Caco-2 (cell line): ENCODE results near the gene HIVEP2. TPM values are rescaled to one million over a fixed set of nuclear protein-coding genes. Genes with fewer than 3 reads are reported as not detected.

Experiments
- BruUV-seq: library from RNA; stranded (reverse); fragments of 400-500 nt; replicated peaks from 2 replicates; lab custom pipeline; 2021; lab: Mats Ljungman, UMichigan
- CTCF ChIA-PET: fragments of 300-600 bp; sonication (Branson Sonifier 250); formaldehyde crosslinking; loops from one replicate; lab custom pipeline; 2022; ENCODE audit warnings: antibody characterized with exemption; lab: Charles Lee
- POLR2A ChIA-PET: fragments of 300-600 bp; sonication (Branson Sonifier 250); formaldehyde crosslinking; loops from one replicate; lab custom pipeline; 2022; ENCODE audit warnings: antibody characterized with exemption; lab: Charles Lee
- DNase-seq, 2 experiments: peaks; one replicate each; pipeline versions ENCODE4 v3.0.0 to v3.0.0-alpha.2; 2020 to 2022
- H3K27me3 ChIP-seq: replicated peaks from 2 replicates; pipeline ENCODE4 v1.6.0; 2011; ENCODE audit warnings: low read length; ENCODE audit not compliant: control insufficient read depth, insufficient read depth
- H3K36me3 ChIP-seq: 2 replicates; pipeline ENCODE4 v1.5.1; 2011; ENCODE audit warnings: low read length; ENCODE audit not compliant: control insufficient read depth, insufficient read depth
- H3K4me1 ChIP-seq: fragments of 250-450 bp; sonication (Bioruptor Pico); 2 replicates; pipeline ENCODE4 v1.5.1; 2020; ENCODE audit warnings: mild to moderate bottlenecking
- H3K4me3 ChIP-seq: 2 replicates; pipeline ENCODE4 v1.5.1; 2011; ENCODE audit warnings: low read depth, mild to moderate bottlenecking, control low read depth, low read length
- H3K9me3 ChIP-seq: fragments of 250-450 bp; sonication (Bioruptor Pico); 2 replicates; pipeline ENCODE4 v1.5.1; 2020; ENCODE audit warnings: mild to moderate bottlenecking, moderate library complexity
- H3K27ac Mint-ChIP-seq: one replicate; pipeline ENCODE4 v1.8.0; 2022; ENCODE audit warnings: mixed read lengths; ENCODE audit not compliant: unreplicated experiment
- H3K27me3 Mint-ChIP-seq: one replicate; pipeline ENCODE4 v1.8.0; 2022; ENCODE audit warnings: mixed read lengths; ENCODE audit not compliant: insufficient read depth, unreplicated experiment
- H3K36me3 Mint-ChIP-seq: one replicate; pipeline ENCODE4 v1.8.0; 2022; ENCODE audit warnings: mild to moderate bottlenecking, mixed read lengths; ENCODE audit not compliant: insufficient read depth, unreplicated experiment
- H3K4me1 Mint-ChIP-seq: one replicate; pipeline ENCODE4 v1.8.0; 2022; ENCODE audit warnings: low read depth, mixed read lengths; ENCODE audit not compliant: unreplicated experiment
- H3K4me3 Mint-ChIP-seq: one replicate; pipeline ENCODE4 v1.8.0; 2022; ENCODE audit warnings: mild to moderate bottlenecking, moderate library complexity, mixed read lengths; ENCODE audit not compliant: unreplicated experiment
- H3K9me3 Mint-ChIP-seq: one replicate; pipeline ENCODE4 v1.8.0; 2022; ENCODE audit warnings: mixed read lengths; ENCODE audit not compliant: unreplicated experiment
- CTCF ChIP-seq, 2 experiments: fragments of 200-600 bp in 1 of 2; IDR thresholded peaks; 1 replicate in 1 of 2; 2 replicates in 1 of 2; pipeline versions ENCODE4 v1.5.1 to v1.8.0; 2011 to 2022; ENCODE audit warnings: antibody characterized with exemption in 1 of 2, control low read depth in 1 of 2, inconsistent platforms in 1 of 2, low read depth in 1 of 2, low read length in 1 of 2, mild to moderate bottlenecking in 1 of 2, moderate library complexity in 1 of 2; ENCODE audit not compliant: insufficient read depth in 1 of 2, severe bottlenecking in 1 of 2, unreplicated experiment in 1 of 2
- intact Hi-C: fragments of 100-400 bp; cut with micrococcal nuclease; formaldehyde crosslinking; loops from one replicate; pipeline ENCODE4 v1.10.0; 2022; ENCODE audit not compliant: unreplicated experiment
- total RNA-seq: library from RNA; stranded (reverse); gene quantifications from 2 replicates; pipeline ENCODE4 v1.2.3, GENCODE V29; 2022

The HIVEP2 gene
- total RNA-seq, 1 experiment from 2014 or later = 1.0 TPM

- POLR2A ChIA-PET = no interaction called here
- H3K27me3 Mint-ChIP-seq = no peaks in the 10 kb centered on the region
- TF ChIP-seq CTCF (IDR thresholded peaks at IDR 0.05; ENCODE audit: insufficient read depth in 1 of 2, low read depth in 1 of 2, low read length in 1 of 2, severe bottlenecking in 1 of 2, unreplicated experiment in 1 of 2) = no peak
- CTCF ChIA-PET = no interaction called here
- BruUV-seq = no TSS peak
- H3K4me3 ChIP-seq = no peak overlapping the region
- no peaks in the 10 kb centered on the region for H3K36me3 Mint-ChIP-seq
- intact Hi-C loops = no loop called here
- H3K4me3 Mint-ChIP-seq = no peak overlapping the region
- no peaks in the 10 kb centered on the region for H3K4me1 ChIP-seq
- H3K4me1 Mint-ChIP-seq = no peaks in the 10 kb centered on the region
- no peaks in the 10 kb centered on the region for H3K9me3 Mint-ChIP-seq
- no peak overlapping the region for H3K27ac Mint-ChIP-seq
- H3K27me3 ChIP-seq = no peaks in the 10 kb centered on the region
- no peaks in the 10 kb centered on the region for H3K9me3 ChIP-seq
- no peak for DNase-seq
- H3K36me3 ChIP-seq = no peaks in the 10 kb centered on the region
Measured at GRCh38 chr6:142773859-142774648, 170.9 kb downstream of the HIVEP2 start.

- no peaks in the 10 kb centered on the region for H3K9me3 Mint-ChIP-seq
- Histone ChIP-seq H3K27me3 (no peaks in the 10 kb centered on the region), H3K9me3 (no peaks in the 10 kb centered on the region), H3K4me1 (no peaks in the 10 kb centered on the region), H3K4me3 (no peak overlapping the region), H3K36me3 (no peaks in the 10 kb centered on the region)
- no peak for DNase-seq
- no peak overlapping the region for H3K4me3 Mint-ChIP-seq
- intact Hi-C loops = no loop called here
- no peak for TF ChIP-seq CTCF (IDR thresholded peaks at IDR 0.05; ENCODE audit: insufficient read depth in 1 of 2, low read depth in 1 of 2, low read length in 1 of 2, severe bottlenecking in 1 of 2, unreplicated experiment in 1 of 2)
- CTCF ChIA-PET = no interaction called here
- H3K36me3 Mint-ChIP-seq = no peaks in the 10 kb centered on the region
- H3K27me3 Mint-ChIP-seq = no peaks in the 10 kb centered on the region
- BruUV-seq = no TSS peak
- no peak overlapping the region for H3K27ac Mint-ChIP-seq
- POLR2A ChIA-PET = no interaction called here
- H3K4me1 Mint-ChIP-seq = no peaks in the 10 kb centered on the region
Measured at GRCh38 chr6:142773324-142773723, 171.7 kb downstream of the HIVEP2 start.

- H3K27ac Mint-ChIP-seq = no peak overlapping the region
- BruUV-seq = no TSS peak
- no peaks in the 10 kb centered on the region for H3K9me3 ChIP-seq
- H3K27me3 Mint-ChIP-seq = no peaks in the 10 kb centered on the region
- H3K9me3 Mint-ChIP-seq = no peaks in the 10 kb centered on the region
- H3K4me3 ChIP-seq = no peak overlapping the region
- intact Hi-C loops = no loop called here
- no peak for TF ChIP-seq CTCF (IDR thresholded peaks at IDR 0.05; ENCODE audit: insufficient read depth in 1 of 2, low read depth in 1 of 2, low read length in 1 of 2, severe bottlenecking in 1 of 2, unreplicated experiment in 1 of 2)
- H3K4me1 ChIP-seq = no peaks in the 10 kb centered on the region
- no peaks in the 10 kb centered on the region for H3K36me3 ChIP-seq
- no peaks in the 10 kb centered on the region for H3K36me3 Mint-ChIP-seq
- no peak for DNase-seq
- ChIA-PET POLR2A (interaction anchor here (0.6 kb wide), 1 partner anchor 37 kb away, joined by 3 read pairs; no protein-coding TSS in a partner anchor), CTCF (no interaction called here)
- no peak overlapping the region for H3K4me3 Mint-ChIP-seq
- H3K27me3 ChIP-seq = no peaks in the 10 kb centered on the region
- no peaks in the 10 kb centered on the region for H3K4me1 Mint-ChIP-seq
Measured at GRCh38 chr6:142771162-142771561, 173.8 kb downstream of the HIVEP2 start.
